Measurements from ENCODE around the gene MCMBP.
A peak's percentile ranks its signal among the peaks of the same experiment; 100 is the strongest.
"Not testable (repeated sequence)": the region's sequence is repeated elsewhere in the genome, so short reads cannot be mapped to it uniquely, and the experiment has no call there.

The MCMBP gene

DNA sequence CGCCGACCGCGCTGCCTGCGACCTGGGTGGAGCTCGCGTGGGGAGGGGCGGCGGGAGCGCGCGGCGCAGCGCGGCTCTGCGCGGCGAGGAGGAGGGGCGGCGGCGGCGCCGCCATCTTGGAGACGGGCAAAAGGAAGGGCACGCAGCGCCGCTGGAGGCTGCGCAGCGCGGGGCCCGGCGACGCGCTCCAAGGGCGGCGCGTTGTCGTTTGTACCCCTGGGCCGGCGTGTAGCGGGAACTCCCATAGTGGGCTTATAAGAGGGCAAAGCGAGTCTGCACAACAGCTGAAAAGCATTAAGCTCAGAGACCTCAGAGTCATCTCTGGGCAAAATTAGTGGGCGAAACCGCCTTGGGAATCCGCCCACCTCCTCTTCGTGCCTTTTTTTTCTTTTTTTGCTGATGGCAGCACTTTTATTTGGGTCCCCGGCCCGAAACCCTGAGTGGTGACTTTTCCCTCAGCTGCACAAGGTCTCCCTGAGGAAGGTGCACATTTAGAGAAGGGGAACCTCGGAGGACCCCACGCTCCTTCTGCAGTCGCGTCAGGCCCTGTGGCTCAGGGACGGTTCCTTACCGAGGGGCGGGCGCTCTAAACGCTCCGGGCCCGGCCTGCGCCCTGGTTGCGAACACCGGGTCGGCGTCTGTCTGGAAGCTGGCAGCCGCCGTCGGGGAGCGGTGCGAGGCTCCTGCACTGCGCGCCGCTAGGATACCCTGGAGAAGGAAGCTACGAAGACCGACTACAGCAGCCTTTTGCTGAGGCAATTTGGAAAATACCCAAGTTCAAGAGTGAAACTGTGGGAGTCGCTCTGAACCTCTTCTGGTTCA, 428 bp upstream of the MCMBP start:
- DNase-seq (ENCODE audit: low read depth, low spot score) = no peak
- H3K4me3 ChIP-seq (ENCODE audit: low read depth, low read length) = peak overlapping the region; percentile 76
- TF ChIP-seq, protein P1, sequence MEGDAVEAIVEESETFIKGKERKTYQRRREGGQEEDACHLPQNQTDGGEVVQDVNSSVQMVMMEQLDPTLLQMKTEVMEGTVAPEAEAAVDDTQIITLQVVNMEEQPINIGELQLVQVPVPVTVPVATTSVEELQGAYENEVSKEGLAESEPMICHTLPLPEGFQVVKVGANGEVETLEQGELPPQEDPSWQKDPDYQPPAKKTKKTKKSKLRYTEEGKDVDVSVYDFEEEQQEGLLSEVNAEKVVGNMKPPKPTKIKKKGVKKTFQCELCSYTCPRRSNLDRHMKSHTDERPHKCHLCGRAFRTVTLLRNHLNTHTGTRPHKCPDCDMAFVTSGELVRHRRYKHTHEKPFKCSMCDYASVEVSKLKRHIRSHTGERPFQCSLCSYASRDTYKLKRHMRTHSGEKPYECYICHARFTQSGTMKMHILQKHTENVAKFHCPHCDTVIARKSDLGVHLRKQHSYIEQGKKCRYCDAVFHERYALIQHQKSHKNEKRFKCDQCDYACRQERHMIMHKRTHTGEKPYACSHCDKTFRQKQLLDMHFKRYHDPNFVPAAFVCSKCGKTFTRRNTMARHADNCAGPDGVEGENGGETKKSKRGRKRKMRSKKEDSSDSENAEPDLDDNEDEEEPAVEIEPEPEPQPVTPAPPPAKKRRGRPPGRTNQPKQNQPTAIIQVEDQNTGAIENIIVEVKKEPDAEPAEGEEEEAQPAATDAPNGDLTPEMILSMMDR (IDR thresholded peaks at IDR 0.05; ENCODE audit: insufficient read depth, low read length, missing control alignments) = no peak
- CTCF ChIA-PET = interaction anchor here (1.0 to 6.1 kb wide), 9 partner anchors 9 to 206 kb away, joined by 3 to 96 read pairs (median 4); no protein-coding TSS in a partner anchor
- POLR2A ChIA-PET = interaction anchor here (0.6 to 2.7 kb wide), 7 partner anchors 9 to 966 kb away, joined by 3 to 18 read pairs (median 4); partner anchors contain the start of genes INPP5F and SEC23IP

DNA sequence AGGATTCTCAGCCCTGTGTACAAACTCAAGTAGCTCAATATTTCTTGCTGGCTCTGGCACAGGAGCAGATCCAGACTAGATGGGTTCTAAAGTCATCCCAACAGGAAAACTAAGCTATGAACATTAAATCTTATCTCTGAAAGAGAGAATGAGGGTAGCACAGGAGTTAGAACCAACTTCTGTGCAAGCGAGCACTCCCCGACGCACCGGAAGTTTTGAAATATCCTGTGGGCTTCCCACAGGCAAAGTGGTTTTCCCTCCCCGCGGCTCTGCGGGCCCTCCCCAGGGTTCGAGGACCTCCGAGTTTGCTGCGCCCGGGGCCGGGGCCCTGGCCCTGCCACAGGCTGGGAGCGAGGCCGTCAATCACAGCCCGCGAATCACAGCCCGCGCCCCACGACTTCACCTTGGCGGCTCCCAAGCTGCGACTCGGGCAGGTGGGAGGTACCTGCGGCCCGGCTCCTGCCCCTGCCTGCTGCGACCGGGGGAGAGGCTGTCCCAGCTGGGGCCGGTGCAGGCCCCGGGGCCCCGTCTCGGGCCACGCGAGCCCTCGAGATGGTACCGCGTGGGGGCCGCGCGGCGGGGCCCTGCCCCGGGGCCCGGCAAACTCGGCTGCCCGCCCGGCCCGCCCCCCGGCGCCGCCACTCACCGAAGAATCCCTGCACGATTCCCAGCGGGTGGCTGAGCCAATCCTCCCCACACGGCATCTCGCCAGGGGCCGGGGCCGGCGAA, 598 bp downstream of the MCMBP start:
- TF ChIP-seq, protein P1 (IDR thresholded peaks at IDR 0.05; ENCODE audit: insufficient read depth, low read length, missing control alignments) = no peak
- DNase-seq (ENCODE audit: low read depth, low spot score) = no peak
- peak overlapping the region; percentile 76 for H3K4me3 ChIP-seq (ENCODE audit: low read depth, low read length)
- CTCF ChIA-PET = interaction anchor here (0.8 to 6.1 kb wide), 8 partner anchors 11 to 187 kb away, joined by 3 to 96 read pairs (median 4); no protein-coding TSS in a partner anchor
- POLR2A ChIA-PET = interaction anchor here (0.7 to 2.7 kb wide), 6 partner anchors 18 to 221 kb away, joined by 3 to 18 read pairs (median 4); partner anchors contain the start of genes BAG3, INPP5F and SEC23IP

DNA sequence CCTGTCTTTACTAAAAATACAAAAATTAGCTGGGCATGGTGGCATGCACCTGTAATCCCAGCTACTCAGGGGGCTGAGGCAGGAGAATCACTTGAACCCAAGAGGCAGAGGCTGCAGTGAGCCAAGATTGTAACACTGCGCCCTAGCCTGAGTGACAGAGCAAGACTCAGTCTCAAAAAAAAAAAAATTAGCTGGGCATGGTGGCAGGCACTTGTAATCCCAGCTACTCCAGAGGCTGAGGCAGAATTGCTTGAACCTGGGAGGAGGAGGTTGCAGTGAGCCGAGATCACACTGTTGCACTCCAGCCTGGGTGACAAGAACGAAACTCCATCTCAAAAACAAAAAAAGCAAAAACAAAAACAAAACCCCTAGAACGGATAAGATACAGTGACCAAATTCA, 3.2 kb downstream of the MCMBP start:
- CTCF ChIA-PET = interaction anchor here (1.0 to 6.1 kb wide), 3 partner anchors 9 to 118 kb away, joined by 3 to 96 read pairs (median 44); no protein-coding TSS in a partner anchor
- DNase-seq (ENCODE audit: low read depth, low spot score); H3K4me3 ChIP-seq (ENCODE audit: low read depth, low read length); POLR2A ChIA-PET: not testable (repeated sequence)

DNA sequence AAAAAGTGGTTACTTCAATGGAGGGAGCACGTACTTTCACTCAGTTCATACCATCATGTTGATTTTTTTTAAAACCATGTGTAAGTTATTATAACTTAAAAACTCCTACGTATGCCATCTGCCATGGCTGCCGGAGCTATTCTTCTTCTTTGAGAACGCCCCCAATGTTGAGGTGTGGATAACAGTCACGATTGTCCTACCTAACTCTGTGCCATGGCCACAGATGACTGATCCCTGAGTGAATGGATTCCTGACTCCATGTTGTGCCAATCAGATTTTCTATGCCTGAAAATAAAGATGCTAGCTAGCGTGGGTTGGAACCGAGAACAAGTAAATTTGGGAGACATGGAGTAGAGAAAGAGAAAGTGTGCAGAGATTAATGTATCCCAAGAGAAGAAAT, 5.3 kb downstream of the MCMBP start:
- ChIA-PET POLR2A (no interaction called here), CTCF (interaction anchor here (0.5 to 18.3 kb wide), 4 partner anchors 8 to 114 kb away, joined by 3 to 664 read pairs (median 9); no protein-coding TSS in a partner anchor)
- H3K4me3 ChIP-seq (ENCODE audit: low read depth, low read length) = no peak overlapping the region
- TF ChIP-seq, protein P1 (IDR thresholded peaks at IDR 0.05; ENCODE audit: insufficient read depth, low read length, missing control alignments) = no peak
- DNase-seq (ENCODE audit: low read depth, low spot score) = no peak

DNA sequence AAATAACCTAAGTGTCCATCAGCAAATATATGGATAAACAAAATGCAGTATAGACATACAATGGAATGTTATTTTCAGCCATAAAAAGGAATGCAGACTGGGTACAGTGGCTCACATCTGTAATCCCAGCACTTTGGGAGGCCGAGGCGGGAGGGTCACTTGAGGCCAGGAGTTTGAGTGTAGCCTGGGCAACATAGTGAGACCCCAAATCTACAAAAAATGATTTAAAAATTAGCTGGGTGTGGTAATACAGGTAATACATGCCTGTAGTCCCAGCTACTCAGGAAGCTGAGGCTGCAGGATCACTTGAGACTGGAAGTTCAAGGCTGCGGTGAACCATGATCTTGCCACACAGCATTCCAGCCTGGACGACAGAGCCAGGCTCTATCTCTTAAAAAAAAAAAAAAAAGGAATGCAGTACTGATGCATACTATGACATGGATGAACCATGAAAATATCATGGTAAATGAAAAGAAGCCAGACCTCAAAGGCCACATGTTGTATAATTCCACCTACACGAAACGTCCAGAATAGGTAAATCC, 6.9 kb downstream of the MCMBP start:
- POLR2A ChIA-PET = no interaction called here
- TF ChIP-seq, protein P1 (IDR thresholded peaks at IDR 0.05; ENCODE audit: insufficient read depth, low read length, missing control alignments) = no peak
- H3K4me3 ChIP-seq (ENCODE audit: low read depth, low read length) = no peak overlapping the region
- CTCF ChIA-PET = interaction anchor here (1.5 to 18.3 kb wide), 3 partner anchors 13 to 180 kb away, joined by 4 to 664 read pairs (median 9); no protein-coding TSS in a partner anchor
- no peak for DNase-seq (ENCODE audit: low read depth, low spot score)

DNA sequence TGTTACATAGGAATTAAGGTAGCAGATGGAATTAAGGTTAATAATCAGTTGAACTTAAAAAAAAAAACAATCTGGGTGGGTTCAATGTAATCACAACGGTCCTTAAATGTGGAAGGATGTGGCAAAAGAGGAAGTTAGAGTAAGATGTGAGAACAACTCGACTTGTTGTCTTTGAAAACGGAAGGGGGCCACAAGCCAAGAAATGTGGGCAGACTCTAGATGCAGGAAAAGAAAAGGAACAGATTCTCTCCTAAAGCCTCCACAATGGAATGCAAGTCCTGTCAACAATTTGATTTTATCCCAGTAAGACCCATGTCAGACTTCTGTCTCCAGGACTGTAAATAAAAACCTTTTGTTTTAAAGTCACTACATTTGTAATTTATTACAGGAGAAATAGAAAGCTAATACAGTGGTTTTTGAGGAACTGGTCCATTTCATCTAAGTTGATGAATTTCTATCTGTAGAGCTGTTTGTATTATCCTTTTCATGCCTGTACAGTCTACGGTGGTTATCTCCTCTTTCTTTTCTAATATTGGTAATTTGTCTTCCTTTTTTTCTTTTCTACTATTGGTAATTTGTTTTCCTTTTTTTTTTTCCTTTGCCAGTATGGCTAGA, 8.6 kb downstream of the MCMBP start:
- no peak overlapping the region for H3K4me3 ChIP-seq (ENCODE audit: low read depth, low read length)
- TF ChIP-seq, protein P1 (IDR thresholded peaks at IDR 0.05; ENCODE audit: insufficient read depth, low read length, missing control alignments) = no peak
- CTCF ChIA-PET = interaction anchor here (1.0 to 18.3 kb wide), 4 partner anchors 111 to 178 kb away, joined by 3 to 664 read pairs (median 6); no protein-coding TSS in a partner anchor
- POLR2A ChIA-PET = interaction anchor here (0.6 kb wide), 1 partner anchor 9 kb away, joined by 3 read pairs; the partner anchor contains the start of gene MCMBP
- no peak for DNase-seq (ENCODE audit: low read depth, low spot score)
